Muscle layer of duodenum (tissue), 2 donors: Measurements from ENCODE around the gene ZBP1.

Source experiments
- H3K27ac ChIP-seq: one replicate; pipeline ENCODE4 v1.7.0; 2013; ENCODE audit warnings: mild to moderate bottlenecking, low read length
- H3K27me3 ChIP-seq: one replicate; pipeline ENCODE4 v1.7.0; 2013; ENCODE audit warnings: low read depth, mild to moderate bottlenecking, control low read depth, low read length
- H3K36me3 ChIP-seq, 2 donors: one replicate each; pipeline ENCODE4 v1.7.0; 2013; ENCODE audit warnings: low read length in 2 of 2, control low read depth in 1 of 2, mild to moderate bottlenecking in 1 of 2; ENCODE audit not compliant: insufficient read depth in 2 of 2, control insufficient read depth in 1 of 2
- H3K4me1 ChIP-seq, 2 donors: one replicate each; pipeline ENCODE4 v1.7.0; 2013; ENCODE audit warnings: low read length in 2 of 2, mild to moderate bottlenecking in 2 of 2, control low read depth in 1 of 2, moderate library complexity in 1 of 2; ENCODE audit not compliant: insufficient read depth in 2 of 2, control insufficient read depth in 1 of 2
- H3K4me3 ChIP-seq, 2 donors: one replicate each; pipeline ENCODE4 v1.7.0; 2013; ENCODE audit warnings: low read length in 2 of 2, low read depth in 1 of 2, mild to moderate bottlenecking in 1 of 2
- H3K9me3 ChIP-seq, 2 donors: one replicate each; pipeline ENCODE4 v1.7.0; 2013; ENCODE audit warnings: low read length in 2 of 2, control low read depth in 1 of 2, mild to moderate bottlenecking in 1 of 2; ENCODE audit not compliant: control insufficient read depth in 1 of 2
- donor health status: healthy.

The ZBP1 gene

DNA sequence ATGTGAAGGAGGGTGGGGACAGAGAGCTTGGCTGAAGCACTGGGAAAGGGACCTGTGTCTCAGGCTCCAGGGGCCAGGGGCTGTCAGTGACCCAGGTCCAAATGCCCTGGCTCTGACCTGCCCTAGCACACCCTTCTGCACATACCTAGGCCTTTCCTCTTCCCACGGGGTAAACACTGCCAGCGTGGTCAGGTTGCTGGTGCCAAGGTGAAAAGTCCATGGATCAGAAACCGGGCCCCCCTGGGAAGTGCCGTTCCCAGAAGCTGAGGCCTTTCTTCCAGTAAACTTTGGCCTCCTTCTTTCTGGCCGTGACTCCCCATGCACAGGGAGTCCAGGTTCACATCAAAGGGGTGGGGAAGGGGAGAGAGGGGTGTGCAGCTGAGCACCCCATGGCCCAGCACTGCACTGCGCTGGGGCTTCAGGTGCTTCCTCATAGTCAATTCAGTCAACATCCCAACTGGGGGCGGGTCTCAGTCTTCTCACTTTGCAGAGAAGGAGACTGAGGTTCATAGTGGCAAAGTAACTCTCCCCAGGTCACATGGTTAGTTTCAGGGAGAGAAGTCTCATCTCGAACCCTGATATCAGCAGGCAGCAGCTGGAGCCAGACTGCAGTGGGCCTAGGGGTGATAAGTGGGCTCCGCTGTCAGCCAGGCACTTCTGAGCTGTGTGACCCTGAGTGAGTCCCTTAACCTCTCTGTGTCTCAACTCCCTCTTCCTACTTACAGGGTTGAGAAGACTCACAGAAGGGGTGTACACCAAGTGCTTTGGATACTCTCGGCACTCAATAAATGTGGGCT, 42.3 kb downstream of the ZBP1 start:
- no peak overlapping the region for H3K27ac ChIP-seq
- no peaks in the 10 kb centered on the region for H3K36me3 ChIP-seq
- H3K9me3 ChIP-seq: no peaks in the 10 kb centered on the region
- peaks cover 9 to 29% of the 10 kb centered on the region in 2 donors for H3K4me1 ChIP-seq
- H3K27me3 ChIP-seq: no peaks in the 10 kb centered on the region
- no peak overlapping the region for H3K4me3 ChIP-seq

DNA sequence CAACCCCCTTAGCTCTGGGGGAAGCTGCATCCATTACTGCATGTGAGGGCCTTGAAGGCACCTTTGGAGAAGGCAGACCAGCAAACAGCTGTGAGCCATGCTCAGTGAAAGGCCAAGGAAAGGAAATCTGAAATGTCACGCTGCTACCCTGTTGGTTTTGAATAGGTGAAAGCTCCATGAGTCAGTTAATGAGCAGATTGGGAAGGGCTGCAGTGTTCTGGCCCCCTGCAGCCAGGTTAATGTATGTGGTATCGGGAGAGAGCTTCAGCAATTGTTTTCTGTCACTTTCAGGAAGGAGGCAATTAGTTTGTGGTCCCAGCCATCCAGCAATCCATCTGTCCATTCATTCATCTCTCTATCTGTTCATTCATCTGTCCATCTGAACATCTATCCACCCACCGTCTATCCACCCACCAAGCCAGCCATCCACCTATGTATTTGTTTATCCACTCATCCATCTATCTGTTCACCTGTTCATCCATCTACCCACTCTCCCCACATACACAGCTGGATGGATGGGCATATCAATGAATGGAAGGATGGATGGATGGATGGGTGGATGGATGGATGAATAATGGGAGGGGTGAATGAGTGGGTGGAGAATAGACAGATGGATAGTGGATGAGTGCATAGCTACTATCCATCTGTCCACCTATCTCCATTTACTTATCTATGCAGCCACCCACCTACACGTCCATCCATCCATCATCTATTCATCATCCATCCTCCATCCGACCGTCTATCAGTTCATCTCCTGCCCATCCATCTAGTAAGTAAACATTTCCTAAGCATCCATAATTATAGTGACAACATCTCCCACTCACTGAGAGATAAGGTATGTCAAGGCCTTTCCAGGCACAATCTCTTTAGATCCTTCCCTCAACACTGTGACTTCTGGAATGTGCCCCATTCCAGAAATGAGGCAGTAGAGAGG, 43.3 kb downstream of the ZBP1 start:
- H3K9me3 ChIP-seq: no peaks in the 10 kb centered on the region
- peaks cover 8 to 20% of the 10 kb centered on the region in 2 donors for H3K4me1 ChIP-seq
- no peak overlapping the region for H3K27ac ChIP-seq
- no peak overlapping the region for H3K4me3 ChIP-seq
- no peaks in the 10 kb centered on the region for H3K36me3 ChIP-seq
- H3K27me3 ChIP-seq: no peaks in the 10 kb centered on the region

DNA sequence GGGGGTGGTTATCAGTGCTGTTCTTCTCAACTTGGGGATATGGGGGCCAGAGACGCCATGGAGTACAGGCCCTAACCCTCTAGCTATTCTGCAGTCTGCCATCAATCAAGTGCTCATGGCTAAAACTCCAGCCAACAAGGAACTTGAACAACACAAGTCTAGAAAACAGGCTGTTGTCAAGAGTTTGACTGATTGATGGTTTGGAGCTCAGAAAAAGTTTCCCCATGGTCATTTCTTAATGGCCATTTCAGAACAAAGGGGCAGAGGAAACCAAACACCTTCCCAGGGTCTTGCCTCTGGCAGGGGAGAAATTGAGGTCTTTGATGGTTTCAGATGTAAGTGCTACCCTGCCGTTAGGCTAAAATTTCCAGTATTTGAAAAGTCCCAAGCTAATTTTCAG, 44.2 kb downstream of the ZBP1 start:
- no peak overlapping the region for H3K27ac ChIP-seq
- H3K9me3 ChIP-seq: no peaks in the 10 kb centered on the region
- H3K4me1 ChIP-seq: peaks cover 0 to 11% of the 10 kb centered on the region in 2 donors
- H3K36me3 ChIP-seq: no peaks in the 10 kb centered on the region
- no peaks in the 10 kb centered on the region for H3K27me3 ChIP-seq
- H3K4me3 ChIP-seq: no peak overlapping the region

DNA sequence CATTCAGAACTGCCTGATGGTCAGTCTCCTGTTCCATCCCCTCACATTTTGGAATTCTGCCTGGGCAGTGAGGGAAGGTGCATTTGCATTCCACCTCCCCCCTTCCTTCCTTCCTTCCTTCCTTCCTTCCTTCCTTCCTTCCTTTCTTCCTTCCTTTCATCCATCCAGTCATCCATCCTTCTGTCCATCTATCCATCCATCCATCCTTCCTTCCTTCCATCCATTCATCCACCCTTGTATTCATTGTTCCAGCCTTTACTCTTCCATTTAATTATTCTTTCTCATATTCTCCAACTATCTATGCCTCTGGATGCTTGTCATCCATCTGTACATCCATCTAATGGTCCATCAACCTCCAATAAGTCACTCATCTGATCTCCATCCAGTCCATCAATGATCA, 45.3 kb downstream of the ZBP1 start:
- Histone ChIP-seq H3K4me1 (peaks cover 0 to under 1% of the 10 kb centered on the region in 2 donors), H3K36me3 (no peaks in the 10 kb centered on the region), H3K27me3 (no peaks in the 10 kb centered on the region), H3K27ac (no peak overlapping the region), H3K4me3 (no peak overlapping the region), H3K9me3 (no peaks in the 10 kb centered on the region)

DNA sequence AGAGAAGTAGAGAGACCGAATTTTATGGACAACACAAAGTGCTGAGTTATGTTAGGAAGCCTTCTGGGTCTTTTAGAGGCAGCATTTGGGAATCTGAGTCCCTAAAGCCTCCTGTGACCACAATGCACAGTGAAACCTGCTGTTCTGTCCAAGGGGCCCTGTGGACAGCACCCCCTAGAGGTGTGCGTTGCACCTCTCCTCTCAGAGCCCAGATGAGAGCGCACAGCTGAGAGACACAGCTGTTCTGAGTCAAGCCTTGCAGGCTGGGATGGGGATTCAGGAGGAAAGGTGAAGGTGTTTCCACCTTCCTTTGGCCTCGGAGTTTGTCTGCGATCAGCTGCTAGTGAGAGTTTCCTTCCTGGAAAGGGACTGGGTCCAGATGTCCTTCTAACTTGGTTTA, 46.3 kb downstream of the ZBP1 start:
- Histone ChIP-seq H3K27ac (no peak overlapping the region), H3K27me3 (no peaks in the 10 kb centered on the region), H3K9me3 (no peaks in the 10 kb centered on the region), H3K36me3 (no peaks in the 10 kb centered on the region), H3K4me3 (no peak overlapping the region), H3K4me1 (no peaks in the 10 kb centered on the region)

DNA sequence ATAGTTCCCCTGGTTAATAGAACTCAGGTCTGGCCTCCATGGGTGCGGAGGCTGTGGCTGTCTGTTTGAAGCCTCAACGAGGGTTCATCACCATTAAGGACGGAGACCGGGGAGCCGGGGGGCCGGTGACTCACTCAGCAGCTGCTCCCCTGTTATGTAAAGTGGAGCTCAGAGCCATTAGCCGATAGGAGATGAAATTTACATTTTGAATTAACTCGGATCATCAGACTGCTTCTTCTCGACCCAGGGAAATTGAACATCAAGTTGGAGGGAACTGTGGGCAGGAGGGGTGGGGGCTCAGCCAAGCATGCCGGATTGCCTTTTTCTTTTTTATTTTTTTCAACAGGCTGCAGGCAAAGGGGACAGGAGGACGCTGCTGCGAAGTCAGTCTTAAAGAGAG, 47.0 kb downstream of the ZBP1 start:
- no peaks in the 10 kb centered on the region for H3K27me3 ChIP-seq
- H3K9me3 ChIP-seq: no peaks in the 10 kb centered on the region
- H3K4me1 ChIP-seq: no peaks in the 10 kb centered on the region
- H3K4me3 ChIP-seq: no peak overlapping the region
- H3K36me3 ChIP-seq: no peaks in the 10 kb centered on the region
- H3K27ac ChIP-seq: no peak overlapping the region

DNA sequence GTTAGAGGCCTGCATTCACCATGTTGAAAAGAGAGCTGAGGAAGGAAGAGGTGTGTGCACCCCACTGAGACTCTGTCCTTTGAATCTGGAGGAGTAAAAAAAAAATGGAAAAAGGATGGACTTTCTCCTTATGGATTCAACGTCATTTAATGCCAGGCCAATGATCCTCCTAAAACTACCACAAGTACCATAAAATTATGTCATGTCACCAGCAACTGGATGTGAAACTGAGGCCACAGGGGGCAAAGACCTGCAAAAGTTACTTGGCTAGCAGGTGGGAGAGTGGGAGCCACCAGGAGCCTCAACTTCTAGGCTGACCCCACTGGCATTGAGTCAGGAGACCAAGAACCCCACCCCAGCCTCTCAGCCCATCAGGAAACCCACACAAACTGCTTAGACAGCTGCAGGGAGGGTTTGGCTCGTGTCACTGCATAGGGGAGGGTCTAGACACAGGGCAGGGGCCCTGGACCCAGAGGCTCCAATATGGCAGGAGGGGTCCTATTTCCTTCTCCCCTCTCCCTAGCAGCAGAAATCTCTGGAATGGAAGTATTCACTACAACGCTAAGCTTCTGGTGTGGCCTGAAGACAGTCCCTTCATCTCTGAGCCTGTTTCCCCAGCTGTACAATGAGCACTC, 48.3 kb downstream of the ZBP1 start:
- Histone ChIP-seq H3K4me1 (no peaks in the 10 kb centered on the region), H3K9me3 (no peaks in the 10 kb centered on the region), H3K27me3 (no peaks in the 10 kb centered on the region), H3K36me3 (no peaks in the 10 kb centered on the region), H3K4me3 (no peak overlapping the region), H3K27ac (no peak overlapping the region)

DNA sequence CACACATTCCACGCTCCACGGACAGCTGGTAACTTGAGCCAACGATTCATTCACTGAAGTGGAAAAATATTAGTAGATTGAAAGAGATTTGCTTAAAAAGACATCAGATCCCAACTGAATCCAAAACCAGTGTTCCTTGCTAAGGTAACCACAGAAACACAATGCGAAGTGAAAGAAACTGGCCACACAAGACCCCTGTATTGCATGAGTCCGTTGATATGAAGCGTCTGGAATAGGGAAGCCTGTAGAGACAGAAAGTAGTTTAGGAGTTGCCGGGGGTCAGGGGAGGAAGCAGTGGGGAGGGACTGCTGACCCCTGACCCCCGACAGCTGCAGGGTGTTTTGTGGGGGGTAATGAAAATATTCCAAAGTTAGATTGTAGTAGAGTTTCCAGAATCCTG, 49.3 kb downstream of the ZBP1 start:
- no peak overlapping the region for H3K27ac ChIP-seq

DNA sequence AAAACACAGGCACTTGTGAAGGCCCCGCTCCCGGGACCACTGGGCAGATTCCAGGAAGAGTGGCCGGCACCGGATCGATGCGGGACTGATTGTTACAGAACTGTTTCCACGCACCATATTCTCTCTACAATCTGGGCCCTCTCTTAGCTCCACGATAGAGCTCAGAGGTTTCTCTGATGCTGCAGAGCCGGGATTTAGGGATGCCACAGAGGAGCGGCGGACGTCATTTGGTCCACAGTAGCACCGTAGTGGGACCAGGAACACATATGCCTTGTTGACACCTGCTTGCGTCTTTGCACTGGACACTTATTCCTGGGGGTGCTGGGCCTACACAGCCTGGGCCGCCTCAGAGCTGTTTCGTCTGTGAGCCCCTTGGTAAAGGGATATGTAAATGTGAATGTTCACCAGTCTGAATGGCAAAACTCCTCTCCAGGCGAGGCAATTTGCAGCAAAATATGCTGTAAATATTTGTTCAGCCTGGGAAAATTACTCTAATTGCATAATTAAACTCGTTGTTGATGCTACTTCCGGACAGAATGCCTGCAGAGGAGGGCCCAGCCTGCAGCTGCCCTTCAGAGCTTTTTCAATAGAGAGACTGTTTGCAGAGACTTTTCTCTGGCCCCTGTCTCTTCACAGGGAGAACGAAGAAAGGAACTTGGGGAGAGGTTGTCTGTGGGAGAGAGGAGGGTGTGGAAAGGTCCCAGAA, 49.9 kb downstream of the ZBP1 start:
- H3K27ac ChIP-seq: no peak overlapping the region
- H3K9me3 ChIP-seq: no peaks in the 10 kb centered on the region
- no peaks in the 10 kb centered on the region for H3K4me1 ChIP-seq
- H3K36me3 ChIP-seq: no peaks in the 10 kb centered on the region
- H3K4me3 ChIP-seq: no peak overlapping the region
- H3K27me3 ChIP-seq: no peaks in the 10 kb centered on the region

More for the DNA sequence above, 49.3 kb downstream of the ZBP1 start:
- Histone ChIP-seq H3K9me3 (no peaks in the 10 kb centered on the region), H3K36me3 (no peaks in the 10 kb centered on the region), H3K4me3 (no peak overlapping the region), H3K4me1 (no peaks in the 10 kb centered on the region), H3K27me3 (no peaks in the 10 kb centered on the region)

DNA sequence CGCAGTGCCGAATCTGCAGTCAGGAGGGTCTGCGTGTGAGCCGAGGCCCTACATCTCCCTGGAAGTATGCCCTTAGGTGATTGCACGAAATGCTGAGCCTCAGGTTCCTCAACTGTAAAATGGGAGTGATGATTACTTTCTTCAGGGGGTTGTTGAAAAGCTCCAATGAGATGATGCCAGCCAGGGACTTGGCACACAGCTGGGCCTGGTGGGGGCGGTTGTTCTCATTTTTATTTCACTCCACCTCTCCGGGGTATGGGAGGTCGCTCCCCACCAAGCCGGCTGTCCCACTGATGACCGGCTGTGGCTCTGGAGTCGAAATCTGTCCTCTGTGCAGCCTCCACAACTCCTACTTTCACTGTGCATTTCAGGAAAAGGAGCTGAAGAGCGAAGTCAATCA, 51.3 kb downstream of the ZBP1 start:
- Histone ChIP-seq H3K9me3 (no peaks in the 10 kb centered on the region), H3K27me3 (no peaks in the 10 kb centered on the region), H3K4me1 (no peaks in the 10 kb centered on the region), H3K4me3 (no peak overlapping the region), H3K36me3 (no peaks in the 10 kb centered on the region), H3K27ac (no peak overlapping the region)
